HG03045 (cell line): Measurements from ENCODE around the gene RAB44.
"Not testable (repeated sequence)": the region's sequence is repeated elsewhere in the genome, so short reads cannot be mapped to it uniquely, and the experiment has no call there.

Experiments used
- ATAC-seq: cut with Tn5 transposase; IDR thresholded peaks from one replicate; pipeline ENCODE4 v1.9.1; 2021; ENCODE audit warnings: mild to moderate bottlenecking, moderate library complexity; ENCODE audit not compliant: unreplicated experiment

The RAB44 gene

DNA sequence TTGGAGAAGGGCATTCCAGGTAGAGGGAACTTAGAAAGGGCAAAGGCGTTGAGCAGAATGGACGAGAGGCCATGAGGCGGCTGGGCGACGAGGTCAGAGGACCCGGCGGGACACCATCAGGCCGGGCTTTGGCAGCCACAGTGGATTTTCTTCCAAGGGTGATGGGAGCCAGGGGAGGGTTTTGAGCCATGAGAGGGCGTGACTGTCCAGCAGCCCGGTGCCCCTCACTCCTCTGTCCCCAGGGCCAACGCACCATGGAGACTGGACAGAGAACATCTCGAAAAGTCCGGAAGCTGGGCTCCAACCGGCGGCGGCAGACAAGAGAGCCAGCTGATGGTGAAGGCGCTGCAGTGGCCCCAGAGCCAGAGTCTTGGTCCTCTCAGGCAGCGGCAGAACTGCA is 6.4 kb downstream of the RAB44 start:
- no peak for ATAC-seq

- not testable (repeated sequence) for ATAC-seq
Observed at GRCh38 chr6:36704961-36705577, 7.4 kb downstream of the RAB44 start.

GRCh38 chr6:36706339-36706738 is 8.7 kb downstream of the RAB44 start:
- ATAC-seq, result no peak

GRCh38 chr6:36712816-36713215 is 15.2 kb downstream of the RAB44 start:
- ATAC-seq, result no peak

GRCh38 chr6:36713846-36714245 is 16.2 kb downstream of the RAB44 start:
- no peak for ATAC-seq

DNA sequence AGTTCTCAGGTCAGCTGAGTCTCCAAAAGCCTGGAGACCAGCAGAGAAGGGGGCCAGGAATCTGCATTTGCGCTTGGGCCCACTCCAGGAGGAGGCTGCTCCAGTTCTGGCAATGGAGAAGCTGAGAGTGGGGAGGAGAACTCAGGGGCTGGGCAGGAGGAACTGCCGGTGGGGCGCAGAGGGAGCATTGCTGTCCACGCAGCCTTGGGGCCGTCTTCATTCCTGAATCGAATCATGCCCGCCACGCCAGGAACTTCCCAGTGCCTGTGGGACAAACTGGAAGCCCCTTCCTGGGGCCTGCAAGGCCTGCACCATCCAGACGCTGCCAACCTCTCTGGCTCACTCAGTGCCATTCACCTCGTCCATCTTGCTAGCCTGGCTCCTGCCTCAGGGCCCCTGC is 16.9 kb downstream of the RAB44 start:
- ATAC-seq, result no peak

DNA sequence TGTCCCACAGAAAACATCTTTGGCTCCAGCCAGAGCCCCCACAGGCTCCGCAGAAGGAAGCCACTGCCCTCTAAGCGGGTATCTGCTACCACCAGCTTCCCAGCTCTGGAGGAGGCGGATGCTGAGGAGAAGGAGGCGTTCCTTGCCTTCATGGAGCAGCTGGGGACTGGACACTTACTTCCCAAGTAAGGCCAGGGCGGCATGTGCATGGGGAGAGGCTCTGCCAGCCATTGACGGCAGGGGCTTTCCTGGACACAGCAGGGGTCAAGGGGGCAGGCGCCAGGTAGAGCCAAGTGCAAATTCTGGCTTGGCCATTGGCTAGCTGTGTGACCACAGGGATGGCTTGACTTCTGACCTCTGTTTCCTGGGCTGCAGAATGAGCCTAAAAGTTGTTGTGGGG is 17.8 kb downstream of the RAB44 start:
- no peak for ATAC-seq

DNA sequence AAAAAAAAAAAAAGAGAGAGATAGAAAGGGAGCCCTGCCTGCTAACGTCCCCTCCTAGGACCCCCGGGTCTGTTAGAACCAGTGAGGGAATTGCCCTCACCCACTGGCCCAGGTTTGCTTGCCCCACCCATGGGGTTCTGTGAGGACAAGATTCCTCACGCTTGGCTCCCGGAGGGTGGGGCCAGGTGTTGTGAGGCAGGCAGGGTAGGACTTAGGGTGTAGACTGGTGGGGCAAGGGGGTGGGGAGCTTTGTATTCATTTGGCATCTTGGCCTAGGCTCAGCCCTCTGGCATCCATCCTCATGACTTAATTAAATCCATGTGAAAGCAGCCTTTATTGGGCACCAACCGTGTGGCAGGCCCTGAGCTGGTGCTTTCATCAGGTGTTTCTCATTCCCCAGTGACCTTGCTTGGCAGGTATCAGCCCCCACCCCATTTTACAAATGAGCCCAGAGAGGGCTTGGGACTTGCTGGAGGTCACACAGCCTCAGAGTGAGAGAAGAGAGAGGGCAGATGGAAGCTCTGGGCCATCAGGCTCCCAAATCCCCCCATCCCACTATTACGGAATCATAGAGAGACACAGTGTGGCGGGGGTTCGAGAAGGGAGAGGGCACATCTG is 19.0 kb downstream of the RAB44 start:
- ATAC-seq, result no peak

- ATAC-seq, result no peak
Observed at GRCh38 chr6:36717231-36717825, 19.7 kb downstream of the RAB44 start.

- ATAC-seq, result no peak
Observed at GRCh38 chr6:36717871-36718540, 20.4 kb downstream of the RAB44 start.

- ATAC-seq, result no peak
Observed at GRCh38 chr6:36718560-36718959, 20.9 kb downstream of the RAB44 start.

GRCh38 chr6:36719126-36719525 is 21.5 kb downstream of the RAB44 start:
- ATAC-seq, result no peak

- ATAC-seq, result no peak
Observed at GRCh38 chr6:36720251-36721141, 22.9 kb downstream of the RAB44 start.

DNA sequence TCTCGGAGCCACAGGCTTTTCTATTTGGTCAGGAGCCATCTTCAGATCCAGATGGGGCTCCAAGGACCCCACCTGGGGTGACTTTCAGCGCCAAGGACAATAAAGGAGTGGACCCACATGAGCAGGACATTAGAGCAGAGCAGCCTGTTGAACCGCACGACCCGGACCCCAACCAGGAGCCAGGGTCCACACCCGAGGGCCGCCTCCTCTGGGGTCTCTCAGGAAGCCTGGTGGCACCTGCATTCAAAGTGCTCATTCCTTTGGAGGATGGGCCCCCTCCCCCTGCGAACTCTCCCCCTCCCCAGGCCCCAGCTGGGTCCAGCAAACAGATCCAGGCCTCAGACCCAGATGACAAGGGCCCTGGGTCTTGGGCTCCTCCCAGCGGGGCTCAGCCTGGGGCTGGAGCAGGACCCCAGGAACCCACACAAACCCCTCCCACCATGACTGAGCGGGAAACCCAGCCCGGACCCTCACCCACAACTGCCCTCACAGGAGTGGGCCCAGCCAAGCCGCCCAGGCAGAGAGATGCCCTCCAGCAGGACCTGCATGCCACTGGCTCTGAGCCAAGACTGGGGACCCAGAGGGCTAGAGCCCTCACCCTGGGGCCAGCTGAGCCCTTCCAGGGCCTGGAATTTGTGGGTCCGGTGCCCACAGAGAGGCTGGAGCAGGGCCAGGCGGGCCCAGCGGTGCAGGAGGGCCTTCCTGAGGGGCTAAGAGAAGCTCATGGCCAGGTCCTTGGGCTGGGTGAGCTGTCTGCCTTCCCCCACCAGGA is 23.9 kb downstream of the RAB44 start:
- ATAC-seq, result no peak

DNA sequence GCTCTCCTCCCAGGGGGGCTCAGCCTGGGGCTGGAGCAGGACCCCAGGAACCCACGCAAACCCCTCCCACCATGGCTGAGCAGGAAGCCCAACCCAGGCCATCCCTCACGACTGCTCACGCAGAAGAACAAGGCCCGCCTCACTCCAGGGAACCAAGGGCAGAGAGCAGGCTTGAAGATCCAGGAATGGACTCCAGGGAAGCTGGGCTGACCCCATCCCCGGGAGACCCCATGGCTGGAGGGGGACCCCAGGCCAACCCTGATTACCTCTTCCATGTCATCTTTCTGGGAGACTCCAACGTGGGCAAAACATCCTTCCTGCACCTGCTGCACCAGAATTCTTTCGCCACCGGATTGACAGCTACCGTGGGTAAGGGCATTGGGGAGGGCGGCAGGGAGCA is 24.7 kb downstream of the RAB44 start:
- ATAC-seq, result no peak

DNA sequence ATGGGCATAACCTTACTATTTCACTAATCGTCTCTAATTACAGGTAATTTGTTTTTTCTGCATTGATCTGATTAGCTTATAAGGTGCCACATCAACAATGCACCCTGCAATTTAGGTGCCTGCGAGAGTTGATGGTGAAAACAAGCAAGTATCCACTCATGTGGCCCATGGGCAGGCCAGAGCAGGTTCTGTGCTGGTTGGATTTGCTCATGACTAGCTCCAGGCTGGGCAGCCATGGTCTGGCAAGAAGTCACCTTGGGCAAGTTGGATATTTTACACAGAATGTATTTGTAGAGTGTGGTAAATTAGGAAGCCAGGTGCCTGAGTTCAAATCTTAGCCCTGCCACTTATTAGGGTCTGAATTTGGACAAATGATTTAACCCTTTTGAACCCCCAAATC is 25.3 kb downstream of the RAB44 start:
- ATAC-seq, result no peak

- not testable (repeated sequence) for ATAC-seq
Observed at GRCh38 chr6:36723992-36724391, 26.4 kb downstream of the RAB44 start.

DNA sequence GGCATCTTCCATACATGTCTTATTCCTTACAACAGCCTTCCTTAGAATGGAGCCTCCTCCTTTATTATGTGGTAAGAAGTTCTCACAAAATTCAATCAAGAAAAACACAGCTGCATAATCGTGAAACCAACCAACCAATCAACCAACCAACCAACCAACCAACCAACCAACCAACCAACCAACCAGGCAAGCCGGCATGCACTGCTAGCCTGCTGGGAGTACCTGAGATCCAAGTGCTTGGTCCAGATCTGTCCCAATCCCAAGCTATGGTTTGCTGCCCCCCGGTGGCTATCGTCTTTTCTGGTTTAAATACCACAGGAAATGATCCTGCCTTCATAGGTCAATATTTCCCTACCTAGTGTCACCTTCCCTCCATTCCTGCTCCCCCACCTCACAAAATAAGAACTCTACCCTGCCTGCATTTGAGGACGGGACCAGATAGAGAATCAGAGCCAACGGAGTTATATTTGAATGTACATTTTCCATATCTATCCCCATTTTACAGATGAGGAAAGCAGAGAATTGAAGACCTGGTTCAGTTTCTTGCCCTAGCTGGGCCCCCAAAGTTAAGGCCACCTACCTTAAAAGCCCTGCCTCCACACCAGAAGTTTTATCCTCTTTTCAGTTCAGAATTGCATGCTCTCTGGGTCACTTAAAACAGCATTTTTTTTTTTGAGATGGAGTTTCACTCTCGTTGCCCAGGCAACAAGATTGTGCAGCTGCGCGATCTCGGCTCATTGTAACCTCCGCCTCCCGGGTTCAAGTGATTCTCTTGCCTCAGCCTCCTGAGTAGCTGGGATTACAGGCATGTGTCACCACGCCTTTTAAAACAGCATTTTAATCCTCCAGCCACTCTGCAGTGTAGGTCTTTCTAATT is 27.1 kb downstream of the RAB44 start:
- no peak for ATAC-seq

GRCh38 chr6:36725581-36725980 is 28.0 kb downstream of the RAB44 start:
- ATAC-seq, result no peak
